Neuronal stem cell (in vitro differentiated cells): ENCODE results near the gene PFKFB3.
"Not testable (repeated sequence)": the region's sequence is repeated elsewhere in the genome, so short reads cannot be mapped to it uniquely, and the experiment has no call there.

Experiments
- DNase-seq: peaks from one replicate; pipeline ENCODE4 v3.0.0-alpha.2; 2013; ENCODE audit warnings: low spot score
- H2AFZ ChIP-seq: one replicate; pipeline ENCODE4 v1.6.1; 2013; ENCODE audit warnings: mild to moderate bottlenecking, low read length, inconsistent platforms
- H2AK5ac ChIP-seq: 2 replicates; pipeline ENCODE4 v1.6.1; 2013; ENCODE audit warnings: low read depth, mild to moderate bottlenecking, inconsistent platforms, low read length, moderate library complexity, mixed read lengths
- H2BK120ac ChIP-seq: 2 replicates; pipeline ENCODE4 v1.6.1; 2013; ENCODE audit warnings: low read depth, mild to moderate bottlenecking, inconsistent platforms, low read length, moderate library complexity, mixed read lengths
- H2BK12ac ChIP-seq: one replicate; pipeline ENCODE4 v1.6.1; 2013; ENCODE audit warnings: low read length, inconsistent platforms
- H2BK15ac ChIP-seq: 2 replicates; pipeline ENCODE4 v1.6.1; 2013; ENCODE audit warnings: mild to moderate bottlenecking, low read length, inconsistent platforms, mixed read lengths
- H2BK5ac ChIP-seq: one replicate; pipeline ENCODE4 v1.6.1; 2013; ENCODE audit warnings: inconsistent platforms, mild to moderate bottlenecking, low read length, moderate library complexity
- H3K14ac ChIP-seq: one replicate; pipeline ENCODE4 v1.6.1; 2013; ENCODE audit warnings: low read length, inconsistent platforms
- H3K18ac ChIP-seq: 2 replicates; pipeline ENCODE4 v1.6.1; 2013; ENCODE audit warnings: low read length, inconsistent platforms
- H3K23ac ChIP-seq: 2 replicates; pipeline ENCODE4 v1.6.1; 2013; ENCODE audit warnings: low read depth, mild to moderate bottlenecking, mixed read lengths, low read length, inconsistent platforms; ENCODE audit not compliant: poor library complexity
- H3K27ac ChIP-seq: replicated peaks from 3 replicates; pipeline ENCODE4 v1.5.1; 2013; ENCODE audit warnings: low read length, inconsistent platforms
- H3K27me3 ChIP-seq, 3 experiments: 2 replicates each; pipeline ENCODE4 v1.6.1; 2013; ENCODE audit warnings: low read length in 3 of 3, mild to moderate bottlenecking in 2 of 3, inconsistent platforms in 1 of 3, low read depth in 1 of 3, mixed read lengths in 1 of 3, moderate library complexity in 1 of 3; ENCODE audit not compliant: control insufficient read depth in 3 of 3, insufficient read depth in 3 of 3
- H3K36me3 ChIP-seq, 2 donors: replicated peaks in 1 of 2; 2 replicates each; pipeline ENCODE4 v1.6.1; 2013; ENCODE audit warnings: low read length in 2 of 2; ENCODE audit not compliant: control insufficient read depth in 2 of 2, insufficient read depth in 2 of 2
- H3K4ac ChIP-seq: 2 replicates; pipeline ENCODE4 v1.6.1; 2013; ENCODE audit warnings: inconsistent platforms, mild to moderate bottlenecking, low read length, moderate library complexity
- H3K4me1 ChIP-seq, 2 donors: 1 replicate in 1 of 2; 2 replicates in 1 of 2; pipeline ENCODE4 v1.6.1; 2013; ENCODE audit warnings: low read length in 2 of 2, low read depth in 1 of 2; ENCODE audit not compliant: control insufficient read depth in 2 of 2, insufficient read depth in 1 of 2
- H3K4me2 ChIP-seq: one replicate; pipeline ENCODE4 v1.6.1; 2013; ENCODE audit warnings: mild to moderate bottlenecking, low read length, inconsistent platforms; ENCODE audit not compliant: insufficient read depth, poor library complexity, severe bottlenecking
- H3K4me3 ChIP-seq, 2 donors: 2 replicates each; pipeline ENCODE4 v1.5.1; 2013; ENCODE audit warnings: low read length in 2 of 2, mild to moderate bottlenecking in 2 of 2, inconsistent platforms in 1 of 2, moderate library complexity in 1 of 2
- H3K79me1 ChIP-seq: one replicate; pipeline ENCODE4 v1.6.1; 2013; ENCODE audit warnings: low read depth, mild to moderate bottlenecking, inconsistent platforms, low read length, moderate library complexity
- H3K9ac ChIP-seq: one replicate; pipeline ENCODE4 v1.6.1; 2013; ENCODE audit warnings: mild to moderate bottlenecking, low read depth, low read length, inconsistent platforms; ENCODE audit not compliant: poor library complexity
- H3K9me3 ChIP-seq, 2 donors: replicated peaks in 1 of 2; 2 replicates each; pipeline versions ENCODE3 to v1.6.1; 2013; ENCODE audit warnings: low read length in 2 of 2, mild to moderate bottlenecking in 2 of 2, inconsistent platforms in 1 of 2, low read depth in 1 of 2, mixed read lengths in 1 of 2, moderate library complexity in 1 of 2; ENCODE audit not compliant: control insufficient read depth in 2 of 2, insufficient read depth in 1 of 2
- H4K8ac ChIP-seq: one replicate; pipeline ENCODE4 v1.6.1; 2013; ENCODE audit warnings: low read depth, mild to moderate bottlenecking, inconsistent platforms, low read length, moderate library complexity
- H4K91ac ChIP-seq: one replicate; pipeline ENCODE4 v1.6.1; 2013; ENCODE audit warnings: low read length, low read depth, mild to moderate bottlenecking, inconsistent platforms; ENCODE audit not compliant: poor library complexity
- WGBS, 2 donors: extraction: QIAGEN DNeasy Blood & Tissue Kit; methylation state at CpG; one replicate each; pipeline ENCODE4 v1.1.7; 2013; ENCODE audit warnings: missing lambda C conversion rate in 2 of 2, mixed read lengths in 1 of 2; ENCODE audit not compliant: insufficient read length in 2 of 2, insufficient replicate concordance in 1 of 2; ENCODE audit errors: extremely low coverage in 2 of 2; 5-methylcytosine and 5-hydroxymethylcytosine counted together

Gene PFKFB3

GRCh38 chr10:6290621-6291020 is 87.9 kb downstream of the PFKFB3 start:
- not testable (repeated sequence) for H2BK15ac ChIP-seq, H3K23ac ChIP-seq, H2BK12ac ChIP-seq, H2BK5ac ChIP-seq, H3K27me3 ChIP-seq, H3K27ac ChIP-seq, H3K4ac ChIP-seq, H2BK120ac ChIP-seq, H3K4me3 ChIP-seq, H3K18ac ChIP-seq, H4K91ac ChIP-seq, H2AFZ ChIP-seq, H3K4me2 ChIP-seq, H3K79me1 ChIP-seq, H2AK5ac ChIP-seq, H4K8ac ChIP-seq, H3K9ac ChIP-seq, DNase-seq, H3K36me3 ChIP-seq, H3K9me3 ChIP-seq, H3K14ac ChIP-seq, H3K4me1 ChIP-seq
- no CpG with 5 or more reads among the region's 3 CpGs for WGBS, 2 donors

- H3K9me3 ChIP-seq = no peaks in the 10 kb centered on the region
- H2BK120ac ChIP-seq = no peak overlapping the region
- no peak overlapping the region for H3K14ac ChIP-seq
- no peak overlapping the region for H4K8ac ChIP-seq
- H3K27ac ChIP-seq = no peak overlapping the region
- no peaks in the 10 kb centered on the region for H3K36me3 ChIP-seq
- H3K4me3 ChIP-seq = no peak overlapping the region
- no peak overlapping the region for H3K4ac ChIP-seq
- no peak overlapping the region for H3K9ac ChIP-seq
- H3K4me2 ChIP-seq = no peak overlapping the region
- no peaks in the 10 kb centered on the region for H3K27me3 ChIP-seq
- H2BK5ac ChIP-seq = no peak overlapping the region
- no peak overlapping the region for H4K91ac ChIP-seq
- H3K23ac ChIP-seq = no peak overlapping the region
- H3K4me1 ChIP-seq = peaks cover 4 to 14% of the 10 kb centered on the region in 2 donors
- no peaks in the 10 kb centered on the region for H3K79me1 ChIP-seq
- no peak overlapping the region for H2BK15ac ChIP-seq
- H3K18ac ChIP-seq = no peak overlapping the region
- no peak overlapping the region for H2BK12ac ChIP-seq
- DNase-seq = no peak
- WGBS, 2 donors = no CpG with 5 or more reads among the region's 7 CpGs
- H2AFZ ChIP-seq = no peak overlapping the region
- no peak overlapping the region for H2AK5ac ChIP-seq
Observed at GRCh38 chr10:6292741-6293151, 90.0 kb downstream of the PFKFB3 start.

GRCh38 chr10:6296425-6296824 is 93.7 kb downstream of the PFKFB3 start:
- H3K9ac ChIP-seq, H3K18ac ChIP-seq, H3K4me2 ChIP-seq, DNase-seq, H4K8ac ChIP-seq, H3K27me3 ChIP-seq, H3K79me1 ChIP-seq, H2BK15ac ChIP-seq, H2AK5ac ChIP-seq, H4K91ac ChIP-seq, H2BK120ac ChIP-seq, H3K14ac ChIP-seq, H3K4ac ChIP-seq, H3K27ac ChIP-seq, H2BK12ac ChIP-seq, H3K9me3 ChIP-seq, H3K23ac ChIP-seq, H2BK5ac ChIP-seq, H3K36me3 ChIP-seq, H3K4me3 ChIP-seq: not testable (repeated sequence)
- WGBS, 2 donors = no CpG with 5 or more reads among the region's 4 CpGs
- H3K4me1 ChIP-seq = peaks cover 12 to 20% of the 10 kb centered on the region in 2 donors
- peak overlapping the region; percentile 54 for H2AFZ ChIP-seq

GRCh38 chr10:6296828-6297251 is 94.1 kb downstream of the PFKFB3 start:
- no CpG with 5 or more reads among the region's 3 CpGs for WGBS, 2 donors
- no peak overlapping the region for H3K4me2 ChIP-seq

More at GRCh38 chr10:6296828-6297251, 94.1 kb downstream of the PFKFB3 start:
- no peak overlapping the region for H2BK5ac ChIP-seq
- no peak overlapping the region for H3K4me3 ChIP-seq
- no peaks in the 10 kb centered on the region for H3K27me3 ChIP-seq
- H2AFZ ChIP-seq = peak overlapping the region; percentile 54
- H4K91ac ChIP-seq = no peak overlapping the region
- no peak overlapping the region for H4K8ac ChIP-seq
- H3K9ac ChIP-seq = no peak overlapping the region
- no peak for DNase-seq
- no peak overlapping the region for H3K23ac ChIP-seq
- no peaks in the 10 kb centered on the region for H3K79me1 ChIP-seq
- H2AK5ac ChIP-seq = no peak overlapping the region
- H3K18ac ChIP-seq = peak overlapping the region; percentile 65
- peaks cover 12 to 20% of the 10 kb centered on the region in 2 donors for H3K4me1 ChIP-seq
- no peak overlapping the region for H2BK15ac ChIP-seq
- H3K14ac ChIP-seq = no peak overlapping the region
- no peak overlapping the region for H3K27ac ChIP-seq
- H2BK12ac ChIP-seq = no peak overlapping the region
- H2BK120ac ChIP-seq = no peak overlapping the region
- peaks cover 0 to 3% of the 10 kb centered on the region in 2 donors for H3K9me3 ChIP-seq
- no peak overlapping the region for H3K4ac ChIP-seq
- H3K36me3 ChIP-seq = no peaks in the 10 kb centered on the region
